Esophagus squamous epithelium (tissue), 5 donors: ENCODE data around the gene SLC15A5. TPM values are rescaled to one million over a fixed set of nuclear protein-coding genes. Genes with fewer than 3 reads are reported as not detected.

ENCODE experiments used
- DNase-seq: peaks from one replicate; lab custom pipeline; 2025; lab: John Stamatoyannopoulos, UW
- H3K27ac ChIP-seq, 4 donors: fragments of 200-600 bp; sonication (generic); one replicate each; pipeline ENCODE4 v1.5.1; 2016 to 2019; ENCODE audit warnings: mild to moderate bottlenecking in 1 of 4
- H3K27me3 ChIP-seq, 4 donors: fragments of 200-600 bp; sonication (generic); 1 replicate in 3 of 4; 2 replicates in 1 of 4; pipeline versions ENCODE4 v1.5.1 to v1.6.0; 2017 to 2021; ENCODE audit warnings: antibody characterized with exemption in 1 of 4
- H3K36me3 ChIP-seq, 3 donors: fragments of 200-600 bp; sonication (generic); one replicate each; pipeline ENCODE4 v1.5.1; 2016 to 2019
- H3K4me1 ChIP-seq, 3 donors: fragments of 200-600 bp; sonication (generic); one replicate each; pipeline ENCODE4 v1.5.1; 2017 to 2019
- H3K4me3 ChIP-seq, 4 donors: fragments of 200-600 bp; sonication (generic); 1 replicate in 3 of 4; 2 replicates in 1 of 4; pipeline ENCODE4 v1.5.1; 2016 to 2019; ENCODE audit warnings: mild to moderate bottlenecking in 2 of 4, moderate library complexity in 1 of 4
- H3K9me3 ChIP-seq, 3 donors: fragments of 200-600 bp; sonication (generic); one replicate each; pipeline ENCODE4 v1.5.1; 2016 to 2019
- CTCF ChIP-seq, 6 experiments: fragments of 450-650 bp in 4 of 6; fragments of 200-600 bp in 2 of 6; sonication (generic) in 2 of 6; IDR thresholded peaks; one replicate each; pipeline ENCODE4 v1.5.1; 2016 to 2019; ENCODE audit warnings: antibody characterized with exemption in 6 of 6, mild to moderate bottlenecking in 4 of 6, moderate library complexity in 4 of 6
- POLR2A ChIP-seq, 4 donors: fragments of 450-650 bp; IDR thresholded peaks; one replicate each; pipeline ENCODE4 v1.6.1; 2017; ENCODE audit warnings: antibody characterized with exemption in 4 of 4, mild to moderate bottlenecking in 4 of 4, moderate library complexity in 3 of 4
- WGBS, 2 donors: methylation state at CpG; one replicate each; pipeline ENCODE4 v1.1.5; 2018; 5-methylcytosine and 5-hydroxymethylcytosine counted together
- intact Hi-C: fragments of 100-400 bp; cut with DNase I; formaldehyde crosslinking; loops from one replicate; pipeline ENCODE4 v1.15.0; 2022
- total RNA-seq, 4 donors: library from RNA; depleted of rRNA; stranded (reverse); fragments of >200 nt; gene quantifications; one replicate each; pipeline ENCODE4 v1.1.0, GENCODE V29; 2016
- donor health status: DM: yes; HTN: yes; CAD: no.

Gene SLC15A5
- total RNA-seq, 4 donors from 2014 or later = not detected

DNA sequence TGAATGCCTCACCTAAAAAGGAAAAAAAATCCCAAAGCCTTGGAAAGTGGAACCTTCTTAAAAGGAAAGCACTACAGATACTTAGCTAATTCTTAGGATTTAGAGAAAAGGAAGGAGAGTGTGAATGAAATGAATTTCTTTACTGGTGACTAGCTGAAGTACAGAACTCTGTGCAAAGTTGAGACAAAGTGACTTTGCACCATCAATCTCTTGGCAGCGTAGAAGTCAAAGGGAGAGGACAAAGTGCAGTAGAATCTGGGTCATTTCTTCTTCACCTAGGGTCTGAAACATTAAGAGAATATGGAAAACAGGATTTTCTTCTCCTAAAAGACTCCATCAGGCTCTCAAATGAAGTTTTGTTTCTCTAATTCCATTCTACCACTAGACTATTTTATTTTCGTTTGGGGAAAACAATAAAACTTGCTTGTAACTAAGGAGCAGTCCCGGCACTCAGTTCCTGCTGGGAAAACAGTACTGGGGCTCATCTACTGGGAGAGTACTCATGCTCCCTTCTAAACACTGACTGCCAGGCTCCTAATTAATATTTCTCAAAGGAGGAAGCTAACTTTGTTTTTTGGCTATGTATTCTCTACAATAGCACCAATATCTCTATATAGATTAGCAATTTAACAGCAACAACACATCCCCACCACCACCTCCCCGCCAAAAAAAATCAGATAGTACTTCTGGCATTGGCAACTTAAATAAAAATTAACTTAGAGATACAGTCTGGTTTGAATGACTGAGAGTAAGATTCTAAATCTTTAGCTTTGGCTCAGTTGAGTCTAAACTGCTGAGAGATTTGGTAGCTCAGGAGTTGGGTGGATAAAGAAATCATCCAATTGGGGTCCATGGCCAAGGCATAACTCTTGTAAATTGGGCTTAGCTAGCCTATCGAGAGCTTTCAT is 110.7 kb downstream of the SLC15A5 start:
- Histone ChIP-seq H3K27ac (no peak overlapping the region), H3K4me3 (no peak overlapping the region), H3K9me3 (no peaks in the 10 kb centered on the region), H3K27me3 (no peaks in the 10 kb centered on the region), H3K4me1 (no peaks in the 10 kb centered on the region), H3K36me3 (no peaks in the 10 kb centered on the region)
- WGBS, 2 donors = 66 to 69% methylated on average over 5 of the region's 5 CpGs
- TF ChIP-seq POLR2A (IDR thresholded peaks at IDR 0.05) (no peak), CTCF (IDR thresholded peaks at IDR 0.05) (no peak)
- intact Hi-C loops = no loop called here
- DNase-seq = no peak

GRCh38 chr12:16165506-16165905 is 112.0 kb downstream of the SLC15A5 start:
- WGBS, 2 donors = 3 to 5% methylated on average over 2 of the region's 2 CpGs
- Histone ChIP-seq H3K27ac (no peak overlapping the region), H3K9me3 (no peaks in the 10 kb centered on the region), H3K36me3 (no peaks in the 10 kb centered on the region), H3K27me3 (no peaks in the 10 kb centered on the region), H3K4me1 (no peaks in the 10 kb centered on the region), H3K4me3 (no peak overlapping the region)
- intact Hi-C loops = no loop called here
- peak in 2 of 6 experiments; percentile 24 to 35 for TF ChIP-seq CTCF (IDR thresholded peaks at IDR 0.05)
- no peak for TF ChIP-seq POLR2A (IDR thresholded peaks at IDR 0.05)
- no peak for DNase-seq

DNA sequence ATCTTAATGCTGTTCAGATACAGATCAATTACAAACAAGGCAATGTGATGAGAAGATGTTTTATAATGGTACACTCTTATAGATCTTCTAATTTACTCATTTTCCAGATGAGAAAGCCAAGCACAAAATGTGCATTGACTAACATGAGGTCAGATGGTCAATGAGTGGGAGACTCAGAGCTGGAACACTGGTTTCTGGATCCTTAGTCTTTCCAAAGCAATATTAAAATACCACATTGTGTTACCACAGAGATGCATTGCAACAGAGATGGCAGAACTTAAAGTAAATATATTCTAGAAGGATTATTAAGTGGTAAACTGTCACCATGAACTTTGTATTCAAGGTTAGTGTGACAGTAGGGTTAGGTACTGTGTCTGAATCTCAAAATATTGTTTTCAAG is 113.6 kb downstream of the SLC15A5 start:
- intact Hi-C loops = no loop called here

DNA sequence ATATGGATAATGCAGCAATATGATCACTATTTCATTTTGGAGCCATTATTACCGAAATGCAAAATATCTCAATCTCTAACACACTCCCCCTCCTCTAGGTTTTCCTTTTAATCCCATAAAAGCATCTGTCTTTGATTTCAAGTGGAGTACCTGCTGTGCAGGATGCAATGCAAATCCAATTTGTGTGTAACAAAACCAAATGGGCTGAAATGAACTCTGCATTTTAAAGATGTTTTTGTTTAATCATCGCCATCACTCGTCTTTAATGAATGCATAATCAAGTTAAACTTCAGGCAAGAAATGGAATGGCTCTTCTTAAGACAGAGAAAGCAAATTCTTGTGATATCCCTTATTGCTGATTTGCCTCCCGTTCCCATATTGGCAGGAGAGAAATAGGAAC is 114.3 kb downstream of the SLC15A5 start:
- Histone ChIP-seq H3K36me3 (no peaks in the 10 kb centered on the region), H3K9me3 (no peaks in the 10 kb centered on the region), H3K27ac (no peak overlapping the region), H3K4me3 (no peak overlapping the region), H3K4me1 (no peaks in the 10 kb centered on the region), H3K27me3 (no peaks in the 10 kb centered on the region)
- DNase-seq = no peak
- TF ChIP-seq POLR2A (IDR thresholded peaks at IDR 0.05) = no peak
- TF ChIP-seq CTCF (IDR thresholded peaks at IDR 0.05) = no peak
- intact Hi-C loops = no loop called here
- WGBS, 2 donors = 49 to 55% methylated on average over 4 of the region's 4 CpGs

More for the DNA sequence above, 113.6 kb downstream of the SLC15A5 start:
- Histone ChIP-seq H3K27me3 (no peaks in the 10 kb centered on the region), H3K36me3 (no peaks in the 10 kb centered on the region), H3K27ac (no peak overlapping the region), H3K9me3 (no peaks in the 10 kb centered on the region), H3K4me3 (no peak overlapping the region), H3K4me1 (no peaks in the 10 kb centered on the region)
- DNase-seq = no peak
- TF ChIP-seq POLR2A (IDR thresholded peaks at IDR 0.05) (no peak), CTCF (IDR thresholded peaks at IDR 0.05) (no peak)

- Histone ChIP-seq H3K4me3 (no peak overlapping the region), H3K36me3 (no peaks in the 10 kb centered on the region), H3K9me3 (no peaks in the 10 kb centered on the region), H3K27me3 (no peaks in the 10 kb centered on the region), H3K4me1 (no peaks in the 10 kb centered on the region), H3K27ac (no peak overlapping the region)
- TF ChIP-seq CTCF (IDR thresholded peaks at IDR 0.05) = no peak
- no peak for TF ChIP-seq POLR2A (IDR thresholded peaks at IDR 0.05)
- 35 to 52% methylated on average over 1 of the region's 1 CpG for WGBS, 2 donors
- no peak for DNase-seq
- intact Hi-C loops = no loop called here
These were observed 117.9 kb downstream of the SLC15A5 start for GRCh38 chr12:16159571-16159970.
